Prostate gland (tissue), 2 donors: ENCODE measurements around the gene AIFM2.

Source experiments
- POLR2A ChIP-seq: fragments of 450-650 bp; IDR thresholded peaks from one replicate; pipeline ENCODE4 v1.6.1; 2016; ENCODE audit warnings: antibody characterized with exemption, mild to moderate bottlenecking
- POLR2AphosphoS5 ChIP-seq: sonication (generic); formaldehyde crosslinking; IDR thresholded peaks from one replicate; pipeline ENCODE4 v1.6.1; 2017; ENCODE audit warnings: antibody characterized with exemption
- TF ChIP-seq, protein P1 (sequence below), 4 experiments: fragments of 200-600 bp in 2 of 4; fragments of 450-650 bp in 2 of 4; sonication (generic) in 2 of 4; IDR thresholded peaks; 1 replicate in 3 of 4; 2 replicates in 1 of 4; pipeline ENCODE4 v1.5.1; 2016 to 2019; ENCODE audit warnings: antibody characterized with exemption in 4 of 4, mild to moderate bottlenecking in 2 of 4, moderate library complexity in 2 of 4

DNA sequence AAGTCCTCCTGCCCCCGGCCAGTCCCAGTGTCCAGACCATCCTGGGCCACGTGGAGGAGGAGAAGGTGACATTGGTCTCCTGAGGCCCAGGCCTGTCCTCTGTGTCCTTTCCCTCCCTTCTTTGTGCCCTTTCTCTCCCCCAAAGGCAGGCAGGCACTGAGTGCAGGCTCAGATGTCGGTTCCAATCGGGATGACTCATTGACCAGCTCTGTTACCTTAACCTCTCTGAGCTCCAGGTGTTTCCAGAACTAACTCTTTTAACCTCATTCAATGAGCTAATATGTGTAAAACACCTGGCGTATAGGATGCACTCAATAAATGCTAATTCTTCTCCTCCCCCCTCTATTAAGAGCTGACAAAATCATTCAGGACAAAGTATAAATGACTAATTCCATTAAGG lies 54.3 kb downstream of the AIFM2 start:
- TF ChIP-seq, protein P1, sequence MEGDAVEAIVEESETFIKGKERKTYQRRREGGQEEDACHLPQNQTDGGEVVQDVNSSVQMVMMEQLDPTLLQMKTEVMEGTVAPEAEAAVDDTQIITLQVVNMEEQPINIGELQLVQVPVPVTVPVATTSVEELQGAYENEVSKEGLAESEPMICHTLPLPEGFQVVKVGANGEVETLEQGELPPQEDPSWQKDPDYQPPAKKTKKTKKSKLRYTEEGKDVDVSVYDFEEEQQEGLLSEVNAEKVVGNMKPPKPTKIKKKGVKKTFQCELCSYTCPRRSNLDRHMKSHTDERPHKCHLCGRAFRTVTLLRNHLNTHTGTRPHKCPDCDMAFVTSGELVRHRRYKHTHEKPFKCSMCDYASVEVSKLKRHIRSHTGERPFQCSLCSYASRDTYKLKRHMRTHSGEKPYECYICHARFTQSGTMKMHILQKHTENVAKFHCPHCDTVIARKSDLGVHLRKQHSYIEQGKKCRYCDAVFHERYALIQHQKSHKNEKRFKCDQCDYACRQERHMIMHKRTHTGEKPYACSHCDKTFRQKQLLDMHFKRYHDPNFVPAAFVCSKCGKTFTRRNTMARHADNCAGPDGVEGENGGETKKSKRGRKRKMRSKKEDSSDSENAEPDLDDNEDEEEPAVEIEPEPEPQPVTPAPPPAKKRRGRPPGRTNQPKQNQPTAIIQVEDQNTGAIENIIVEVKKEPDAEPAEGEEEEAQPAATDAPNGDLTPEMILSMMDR (IDR thresholded peaks at IDR 0.05), result no peak
- TF ChIP-seq POLR2AphosphoS5 (no peak), POLR2A (no peak)
